Measurements from ENCODE around the gene FNBP1.
"Not testable (repeated sequence)": the region's sequence is repeated elsewhere in the genome, so short reads cannot be mapped to it uniquely, and the experiment has no call there.

The FNBP1 gene

GRCh38 chr9:130022566-130023143, 20.3 kb downstream of the FNBP1 start:
- no peak for TF ChIP-seq CTCF (IDR thresholded peaks at IDR 0.05; ENCODE audit: low read length, missing control alignments)
- H3K4me3 ChIP-seq (replicated peaks; ENCODE audit: low read depth, low read length): no peak overlapping the region
- DNase-seq (ENCODE audit: low read depth): no peak

- not testable (repeated sequence) for H3K4me3 ChIP-seq (replicated peaks; ENCODE audit: low read depth, low read length); DNase-seq (ENCODE audit: low read depth)
These were observed 21.1 kb downstream of the FNBP1 start for GRCh38 chr9:130021842-130022241.

- no peak overlapping the region for H3K4me3 ChIP-seq (replicated peaks; ENCODE audit: low read depth, low read length)
- TF ChIP-seq CTCF (IDR thresholded peaks at IDR 0.05; ENCODE audit: low read length, missing control alignments): no peak
- no peak for DNase-seq (ENCODE audit: low read depth)
These were observed 21.9 kb downstream of the FNBP1 start for GRCh38 chr9:130021123-130021522.

- no peak overlapping the region for H3K4me3 ChIP-seq (replicated peaks; ENCODE audit: low read depth, low read length)
- no peak for TF ChIP-seq CTCF (IDR thresholded peaks at IDR 0.05; ENCODE audit: low read length, missing control alignments)
- no peak for DNase-seq (ENCODE audit: low read depth)
These were observed 22.4 kb downstream of the FNBP1 start for GRCh38 chr9:130020618-130021017.

GRCh38 chr9:130018265-130018664, 24.7 kb downstream of the FNBP1 start:
- no peak for TF ChIP-seq CTCF (IDR thresholded peaks at IDR 0.05; ENCODE audit: low read length, missing control alignments)
- no peak for DNase-seq (ENCODE audit: low read depth)
- no peak overlapping the region for H3K4me3 ChIP-seq (replicated peaks; ENCODE audit: low read depth, low read length)

GRCh38 chr9:130017510-130017909, 25.5 kb downstream of the FNBP1 start:
- DNase-seq (ENCODE audit: low read depth); H3K4me3 ChIP-seq (replicated peaks; ENCODE audit: low read depth, low read length): not testable (repeated sequence)

GRCh38 chr9:130017076-130017475, 25.9 kb downstream of the FNBP1 start:
- no peak overlapping the region for H3K4me3 ChIP-seq (replicated peaks; ENCODE audit: low read depth, low read length)
- TF ChIP-seq CTCF (IDR thresholded peaks at IDR 0.05; ENCODE audit: low read length, missing control alignments): no peak
- no peak for DNase-seq (ENCODE audit: low read depth)

GRCh38 chr9:130015353-130016019, 27.5 kb downstream of the FNBP1 start:
- DNase-seq (ENCODE audit: low read depth): no peak
- H3K4me3 ChIP-seq (replicated peaks; ENCODE audit: low read depth, low read length): no peak overlapping the region
- TF ChIP-seq CTCF (IDR thresholded peaks at IDR 0.05; ENCODE audit: low read length, missing control alignments): no peak
